HEK293 (cell line): Measurements from ENCODE around the gene MAPT.

ENCODE experiments used
- CTCF ChIP-seq: fragments of 450-650 bp; formaldehyde crosslinking; IDR thresholded peaks from 2 replicates; pipeline ENCODE4 v1.5.1; 2016; ENCODE audit warnings: missing biosample characterization, missing genetic modification characterization
- REST ChIP-seq: fragments of 450-650 bp; formaldehyde crosslinking; IDR thresholded peaks from 2 replicates; pipeline ENCODE4 v1.5.1; 2016; ENCODE audit warnings: missing biosample characterization, missing genetic modification characterization
- YY1 ChIP-seq: fragments of 450-650 bp; formaldehyde crosslinking; IDR thresholded peaks from 2 replicates; pipeline ENCODE4 v1.5.1; 2018; ENCODE audit warnings: missing biosample characterization, missing genetic modification characterization
- ZBTB1 ChIP-seq: fragments of 450-650 bp; formaldehyde crosslinking; IDR thresholded peaks from 2 replicates; pipeline ENCODE4 v1.5.1; 2016; ENCODE audit warnings: missing biosample characterization, missing genetic modification characterization
- ZNF146 ChIP-seq: fragments of 450-650 bp; formaldehyde crosslinking; IDR thresholded peaks from 2 replicates; pipeline ENCODE4 v1.5.1; 2016; ENCODE audit warnings: missing biosample characterization, missing genetic modification characterization
- ZNF350 ChIP-seq: fragments of 450-650 bp; formaldehyde crosslinking; IDR thresholded peaks from 2 replicates; pipeline ENCODE4 v1.5.0; 2017; ENCODE audit warnings: missing biosample characterization, mild to moderate bottlenecking, missing genetic modification characterization

GRCh38 chr17:45965812-45966211 lies 71.5 kb downstream of the MAPT start:
- no peak for TF ChIP-seq ZBTB1 (tag by site-specific recombination)
- no peak for TF ChIP-seq CTCF (tag by site-specific recombination)
- TF ChIP-seq ZNF146 = no peak
- no peak for TF ChIP-seq YY1
- no peak for TF ChIP-seq ZNF350
- TF ChIP-seq REST = no peak
